RCC 7860 (cell line): ENCODE data around the gene TNFAIP8L1.
"Not testable (repeated sequence)": the region's sequence is repeated elsewhere in the genome, so short reads cannot be mapped to it uniquely, and the experiment has no call there.

Experiments used
- DNase-seq: peaks from one replicate; pipeline ENCODE4 v3.0.0-alpha.2; 2015; ENCODE audit warnings: low spot score
- FAIRE-seq: peaks from 2 replicates; lab custom pipeline; 2012; peaks lifted over from hg19 to GRCh38; lab: Jason Lieb, UNC

TNFAIP8L1 gene

GRCh38 chr19:4675346-4675745 lies 36.0 kb downstream of the TNFAIP8L1 start:
- DNase-seq: no peak
- no peak for FAIRE-seq

GRCh38 chr19:4676955-4677731 lies 37.8 kb downstream of the TNFAIP8L1 start:
- no peak for FAIRE-seq

DNA sequence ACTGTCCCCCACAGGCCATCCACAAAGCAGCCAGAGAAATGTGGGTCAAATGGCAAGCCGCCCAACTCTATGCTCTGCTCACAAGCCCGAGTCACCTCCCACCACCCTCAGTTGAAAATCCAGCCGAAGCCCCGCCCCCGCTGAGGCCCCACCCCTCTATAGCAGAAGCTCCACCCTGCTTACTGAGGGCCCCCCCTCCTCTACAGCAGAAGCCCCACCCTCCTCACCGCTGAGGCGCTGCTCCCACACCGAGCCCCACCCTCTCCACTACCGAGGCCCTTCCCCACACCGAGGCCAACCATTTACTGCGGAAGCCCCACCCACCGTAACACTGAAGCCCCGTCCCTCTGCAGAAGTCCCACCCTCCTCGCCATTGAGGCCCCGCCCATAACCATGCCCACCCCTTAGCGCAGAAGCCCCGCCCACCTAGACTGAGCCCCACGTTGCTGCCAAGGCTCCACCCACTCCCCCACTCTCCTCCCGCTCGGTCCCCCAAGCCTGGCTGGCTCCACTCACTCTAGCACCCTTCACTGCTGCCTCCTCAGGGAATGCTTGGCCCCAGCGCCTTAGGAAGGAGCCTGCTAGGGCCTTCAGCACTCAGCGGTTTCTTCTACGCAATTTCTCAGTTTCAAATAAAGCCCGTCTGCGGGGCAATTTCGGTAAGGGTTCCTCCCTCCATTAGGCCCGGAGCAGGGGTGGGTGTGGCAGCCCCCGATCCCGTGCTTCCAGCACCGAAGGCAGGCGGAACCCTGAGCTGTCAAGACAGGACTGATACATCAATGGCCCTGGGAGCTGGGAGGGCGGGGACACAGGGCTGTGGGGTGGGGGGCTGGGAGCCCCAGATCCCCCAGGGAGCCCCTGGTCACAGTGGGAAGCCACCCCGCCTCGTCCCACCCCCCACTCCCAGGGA lies 39.8 kb downstream of the TNFAIP8L1 start:
- no peak for DNase-seq
- FAIRE-seq: no peak

More at GRCh38 chr19:4676955-4677731, 37.8 kb downstream of the TNFAIP8L1 start:
- DNase-seq: no peak

DNA sequence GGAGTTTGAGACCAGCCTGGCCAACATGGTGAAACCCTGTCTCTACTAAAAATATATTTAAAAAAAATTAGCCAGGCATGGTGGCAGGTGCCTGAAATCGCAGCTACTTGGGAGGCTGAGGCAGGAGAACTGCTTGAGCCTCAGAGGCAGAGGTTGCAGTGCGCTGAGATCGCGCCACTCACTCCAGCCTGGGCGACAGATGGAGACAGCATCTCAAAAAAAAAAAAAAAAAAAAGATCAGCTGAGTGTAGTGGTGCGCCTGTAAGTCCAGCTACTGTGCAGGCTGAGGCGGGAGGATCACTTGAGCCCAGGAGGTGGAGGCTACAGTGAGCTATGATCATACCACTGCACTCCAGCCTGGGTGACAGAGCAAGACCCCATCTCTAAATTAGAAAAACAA lies 40.7 kb downstream of the TNFAIP8L1 start:
- DNase-seq, FAIRE-seq: not testable (repeated sequence)

GRCh38 chr19:4682417-4683200 lies 43.3 kb downstream of the TNFAIP8L1 start:
- no peak for FAIRE-seq
- DNase-seq: no peak

GRCh38 chr19:4684312-4685095 lies 45.2 kb downstream of the TNFAIP8L1 start:
- DNase-seq (no peak), FAIRE-seq (no peak)

DNA sequence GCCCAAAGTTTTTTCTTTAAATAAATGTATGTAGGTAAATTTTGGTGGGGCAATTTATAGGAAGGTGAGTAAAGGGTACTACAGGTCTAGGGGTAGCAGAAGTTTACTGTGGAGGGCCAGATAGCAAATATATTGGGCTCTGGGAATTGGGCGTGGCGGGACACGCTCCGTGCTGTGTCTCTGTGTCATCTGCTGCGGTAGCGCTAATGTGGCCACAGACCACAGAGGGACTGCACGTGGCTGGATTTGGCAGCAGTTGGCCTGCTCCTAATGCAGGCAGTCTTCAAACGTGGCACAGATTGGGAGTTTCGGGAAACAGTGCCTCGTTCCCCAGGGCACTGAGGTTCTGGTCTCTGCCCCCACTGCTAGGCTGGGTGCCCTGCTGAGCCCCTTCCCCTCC lies 47.4 kb downstream of the TNFAIP8L1 start:
- FAIRE-seq (no peak), DNase-seq (no peak)

- DNase-seq (no peak), FAIRE-seq (no peak)
These were observed 48.1 kb downstream of the TNFAIP8L1 start for GRCh38 chr19:4687396-4687795.

DNA sequence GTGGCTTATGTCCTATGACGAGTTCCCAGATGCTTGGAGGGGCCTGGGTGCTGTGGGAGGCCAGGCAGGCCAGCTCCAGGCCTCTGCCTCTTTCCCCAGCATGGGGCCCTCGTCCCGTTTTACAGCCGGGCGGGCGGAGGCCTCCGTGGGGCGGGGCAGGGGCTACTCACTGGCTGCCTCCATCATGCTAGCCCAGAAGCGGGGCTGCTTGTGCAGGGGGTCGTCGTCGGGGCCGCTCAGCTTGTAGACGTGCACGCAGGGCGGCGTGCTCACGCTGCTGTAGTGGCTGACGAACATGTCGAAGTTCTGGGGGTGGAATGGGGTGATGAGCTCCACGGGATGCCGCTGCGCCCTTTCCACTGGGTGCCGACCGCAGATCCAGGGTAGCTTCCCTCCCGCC lies 49.3 kb downstream of the TNFAIP8L1 start:
- DNase-seq: no peak
- FAIRE-seq: no peak

GRCh38 chr19:4689403-4689802 lies 50.1 kb downstream of the TNFAIP8L1 start:
- FAIRE-seq: no peak
- DNase-seq: no peak

GRCh38 chr19:4690361-4690760 lies 51.0 kb downstream of the TNFAIP8L1 start:
- FAIRE-seq (no peak), DNase-seq (no peak)

- FAIRE-seq: no peak
- DNase-seq: no peak
These were observed 52.1 kb downstream of the TNFAIP8L1 start for GRCh38 chr19:4691373-4691772.

DNA sequence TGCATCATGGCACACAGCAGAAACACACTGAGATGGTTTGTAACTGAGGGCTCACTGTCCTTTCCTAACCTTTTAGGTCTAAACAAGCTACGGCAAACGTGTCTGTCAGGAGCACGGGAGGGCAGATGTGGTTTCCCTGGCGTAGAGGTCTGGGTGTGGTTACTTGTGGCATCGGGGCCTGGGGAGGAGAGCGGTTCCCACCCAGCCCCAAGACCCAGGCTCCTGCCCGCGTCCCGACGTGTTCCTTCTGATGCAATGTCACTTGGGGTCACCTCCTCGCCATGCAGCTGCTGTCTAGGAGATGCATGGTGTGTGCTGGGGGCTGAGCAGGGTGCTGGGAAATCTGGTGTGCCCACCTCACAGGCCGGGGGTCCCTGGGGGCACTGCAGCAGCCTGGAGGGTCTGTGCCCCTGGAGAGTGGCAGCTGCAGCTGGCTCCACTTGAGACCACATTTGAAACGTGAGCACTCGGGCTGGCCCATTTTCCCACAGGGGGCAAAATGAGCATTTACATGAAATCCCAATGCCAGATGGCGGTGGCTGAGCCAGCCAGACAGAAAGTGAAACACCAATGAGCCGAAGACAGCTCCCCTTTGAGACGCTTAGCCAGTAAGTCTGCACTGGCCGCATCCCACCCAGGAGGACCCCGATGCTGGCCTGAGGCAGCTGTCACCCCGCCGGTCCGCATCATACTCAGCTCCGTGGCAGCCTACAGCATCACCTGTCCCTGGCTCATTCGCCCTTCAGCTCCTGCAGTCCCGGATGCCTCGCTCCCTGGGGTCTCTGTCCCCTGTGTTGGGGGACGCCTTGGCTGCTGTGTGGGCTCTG lies 53.1 kb downstream of the TNFAIP8L1 start:
- no peak for DNase-seq
- FAIRE-seq: no peak

DNA sequence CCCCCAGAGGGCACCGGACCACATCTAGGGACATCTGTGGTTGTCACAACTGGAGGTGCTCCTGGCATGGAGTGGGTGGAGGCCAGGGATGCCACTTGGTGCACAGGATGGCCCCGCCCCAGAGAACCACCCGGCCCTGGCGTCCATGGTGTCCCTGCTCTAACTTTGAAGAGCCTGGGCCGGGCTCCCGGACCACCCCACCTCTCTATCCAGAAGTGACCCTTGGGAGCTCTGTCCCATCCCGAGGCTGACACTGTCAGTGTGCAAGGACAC lies 53.7 kb downstream of the TNFAIP8L1 start:
- DNase-seq (no peak), FAIRE-seq (no peak)

DNA sequence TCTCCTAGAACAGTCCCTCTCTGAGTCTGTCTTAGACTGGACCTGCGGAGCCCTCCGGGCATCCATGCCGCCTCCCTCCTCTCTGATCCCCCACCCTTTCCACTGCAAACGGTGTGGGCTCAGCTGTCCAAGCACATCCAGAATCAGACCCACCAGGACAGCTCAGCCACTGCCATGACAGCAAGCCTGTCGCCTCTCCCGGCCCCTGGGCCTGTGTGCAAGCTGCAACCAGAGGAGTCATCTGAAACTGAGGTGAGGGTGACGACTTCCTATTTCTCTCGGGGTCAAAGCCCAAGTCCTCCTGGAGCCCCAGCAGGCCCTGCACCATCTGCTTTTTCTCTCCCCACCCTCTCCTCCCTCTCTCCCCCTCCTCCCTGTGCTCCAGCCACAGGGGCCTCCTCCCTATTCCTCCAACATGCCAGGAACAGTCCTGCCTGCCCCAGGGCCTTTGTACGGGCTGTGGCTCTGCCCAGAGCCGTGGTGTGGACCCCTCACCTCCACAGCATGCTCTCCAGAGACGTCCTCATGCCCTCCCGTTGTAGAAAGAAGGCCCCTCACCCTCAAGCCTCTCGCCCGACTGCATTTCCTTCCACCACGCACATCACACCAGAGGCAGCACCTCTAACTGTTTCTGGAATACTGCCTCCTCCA lies 54.3 kb downstream of the TNFAIP8L1 start:
- no peak for FAIRE-seq
- no peak for DNase-seq

DNA sequence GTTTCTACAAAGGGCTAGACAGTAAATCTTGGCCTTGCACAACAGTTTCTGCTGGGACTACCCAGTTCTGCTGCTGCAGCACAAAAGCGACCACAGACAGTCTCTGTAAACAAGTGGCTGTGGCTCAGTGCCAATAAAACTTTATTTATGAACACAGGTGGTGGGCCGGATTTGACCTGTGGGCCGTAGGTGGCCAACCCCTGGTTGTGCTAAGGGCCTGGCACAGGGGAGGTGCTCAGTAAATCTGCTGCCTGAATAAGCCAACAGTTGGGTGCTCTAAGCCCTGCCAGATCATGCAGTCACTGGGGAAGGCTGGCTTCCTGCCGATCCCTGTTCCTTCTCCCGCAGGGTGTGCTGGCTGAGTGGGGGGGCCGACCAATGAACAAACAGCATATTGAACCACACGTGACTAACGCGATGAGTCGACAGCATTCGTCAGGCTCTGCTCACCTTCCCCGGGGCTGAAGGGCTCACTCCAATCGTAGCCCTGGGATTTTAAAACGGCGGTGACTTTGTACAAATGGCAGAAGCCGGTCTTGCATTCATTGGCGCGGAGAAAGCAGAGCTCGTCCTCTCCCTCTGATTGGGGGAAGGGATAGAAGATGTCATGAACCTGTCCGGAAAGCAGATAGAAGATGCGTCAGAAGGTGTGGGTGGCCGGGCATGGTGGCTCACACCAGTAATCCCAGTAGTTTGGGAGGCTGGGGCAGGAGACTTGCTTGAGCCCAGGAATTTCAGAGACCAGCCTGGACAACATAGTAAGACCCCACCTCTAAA lies 55.1 kb downstream of the TNFAIP8L1 start:
- FAIRE-seq (peak; percentile 98), DNase-seq (peak; percentile 97)

DNA sequence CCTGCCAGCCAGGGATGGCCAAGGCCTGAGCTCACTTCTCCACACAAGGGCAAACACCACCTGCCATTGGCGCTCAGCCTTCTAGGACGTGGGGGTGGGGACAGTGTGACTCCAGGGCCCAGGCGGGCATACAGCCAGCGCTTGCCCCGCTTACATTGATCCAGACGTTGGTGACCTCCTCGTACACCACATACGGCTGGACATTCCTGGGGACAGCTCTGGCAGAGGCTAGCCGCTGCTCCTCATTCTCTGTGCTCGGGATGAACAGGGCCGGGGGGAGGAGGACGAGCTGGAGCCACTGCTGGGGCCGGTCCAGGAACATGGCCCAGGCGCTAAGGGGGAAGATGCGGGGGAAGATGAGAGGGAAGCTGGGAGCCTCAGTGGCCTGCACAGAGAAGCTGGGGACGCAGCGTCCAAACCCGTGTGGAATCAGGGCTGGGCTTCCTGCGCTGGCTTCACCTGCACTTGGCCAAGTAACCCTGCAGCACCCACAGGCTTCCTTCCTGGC lies 56.0 kb downstream of the TNFAIP8L1 start:
- no peak for FAIRE-seq
- DNase-seq: no peak

DNA sequence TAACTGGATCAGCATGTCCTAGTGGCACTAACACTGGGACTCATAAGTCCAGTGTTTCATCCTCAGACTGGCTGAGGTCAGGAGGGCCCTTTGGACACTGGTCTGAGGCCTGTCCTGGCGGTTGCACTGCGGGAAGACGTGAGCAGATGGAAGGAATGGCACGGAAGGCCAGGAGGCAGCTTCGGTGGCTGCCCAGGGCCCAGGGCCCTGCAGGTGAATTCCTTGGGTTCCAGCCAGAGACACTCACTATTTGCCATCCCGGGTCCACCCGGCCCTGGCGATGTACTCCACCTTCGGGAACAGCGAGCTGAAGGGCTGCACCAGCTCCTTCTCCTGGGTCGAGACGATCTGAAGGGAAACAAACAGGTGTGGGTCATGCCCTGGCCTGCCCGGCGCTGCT lies 58.0 kb downstream of the TNFAIP8L1 start:
- no peak for DNase-seq
- no peak for FAIRE-seq
